Activated CD8-positive, alpha-beta memory T cell treated with anti-CD3 and anti-CD28 coated beads for 1 hour (primary cell): ENCODE results near the gene AGBL1.

Source experiments
- DNase-seq, 2 donors: peaks; one replicate each; pipeline ENCODE4 v3.0.0-alpha.2; 2020; ENCODE audit warnings: low read depth in 1 of 2; ENCODE audit errors: extremely low read depth in 1 of 2

Gene AGBL1

GRCh38 chr15:86903642-86904421, 824.2 kb downstream of the AGBL1 start:
- no peak for DNase-seq

DNA sequence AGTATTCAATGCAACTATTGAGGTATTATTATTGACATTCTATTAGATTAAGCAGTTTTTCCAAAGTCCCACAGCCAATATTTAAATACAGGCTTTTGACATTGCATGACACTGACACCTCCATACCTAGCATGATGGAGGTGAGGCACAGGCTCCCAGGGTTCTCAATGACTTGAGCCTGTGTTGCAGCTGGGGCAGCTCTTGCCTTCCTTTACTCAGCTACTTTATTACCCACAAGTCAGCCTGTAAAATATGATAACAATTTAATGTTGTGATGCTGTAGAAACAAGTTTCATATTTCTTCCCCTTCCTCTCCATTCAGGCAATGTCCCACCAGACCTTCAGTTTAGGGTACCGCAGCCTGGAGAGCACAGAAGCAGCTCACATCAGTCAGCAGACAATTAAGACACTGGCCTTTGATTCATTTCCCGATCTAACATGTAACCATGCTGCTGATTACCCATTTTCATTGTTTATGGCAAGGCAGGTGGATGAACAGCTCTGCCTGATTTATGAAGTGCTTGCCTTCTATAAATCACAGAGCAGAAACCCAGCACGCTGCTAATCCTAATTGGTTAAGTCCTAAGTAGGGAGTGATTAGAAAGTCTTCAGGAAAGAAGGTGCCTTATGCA, 826.1 kb downstream of the AGBL1 start:
- no peak for DNase-seq

- DNase-seq = no peak
Observed at GRCh38 chr15:86906376-86906775, 826.7 kb downstream of the AGBL1 start.

- DNase-seq = no peak
Observed at GRCh38 chr15:86911022-86911421, 831.4 kb downstream of the AGBL1 start.

- no peak for DNase-seq
Observed at GRCh38 chr15:86912661-86913060, 833.0 kb downstream of the AGBL1 start.

DNA sequence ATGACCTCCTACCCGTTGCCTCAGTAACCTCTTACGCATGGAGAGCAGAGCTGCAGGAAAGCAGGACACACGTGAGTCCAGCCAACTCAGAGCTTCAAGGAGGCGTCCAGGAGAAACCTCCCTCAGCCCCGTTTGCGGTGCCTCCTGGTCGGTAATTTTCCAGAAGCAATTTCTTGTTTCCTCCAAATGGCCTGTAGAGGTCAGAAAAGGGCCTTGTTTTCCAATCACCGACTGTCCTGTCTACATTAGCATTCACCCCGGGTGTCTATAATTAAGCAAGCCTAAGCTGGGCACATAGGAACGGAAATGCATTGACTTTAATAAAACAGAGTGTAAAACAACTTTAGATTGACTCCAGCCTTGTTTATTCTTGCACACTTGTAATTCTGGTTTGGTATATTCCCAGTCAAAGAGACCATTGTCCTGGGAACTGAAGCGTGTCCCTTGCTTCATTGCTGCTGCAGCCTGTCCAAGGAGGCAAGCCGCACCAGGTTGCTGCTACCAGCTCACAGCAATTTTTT, 836.2 kb downstream of the AGBL1 start:
- DNase-seq = no peak

- DNase-seq = no peak
Observed at GRCh38 chr15:86916671-86917360, 837.1 kb downstream of the AGBL1 start.

DNA sequence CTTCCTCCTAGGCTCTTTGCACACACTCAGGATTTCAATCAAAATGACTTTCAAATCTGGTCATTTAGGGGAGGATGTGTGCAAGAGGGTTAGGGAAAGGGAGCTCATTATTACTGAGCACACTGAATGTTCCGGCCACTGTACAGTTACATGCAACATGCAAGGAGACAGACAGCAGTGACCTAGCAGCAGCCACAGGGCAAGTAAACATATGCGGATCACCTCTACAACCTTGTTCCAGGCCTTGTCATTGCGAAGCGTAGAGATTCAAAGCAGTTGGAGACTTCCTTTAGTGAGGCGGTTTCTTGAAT, 837.6 kb downstream of the AGBL1 start:
- DNase-seq = no peak

DNA sequence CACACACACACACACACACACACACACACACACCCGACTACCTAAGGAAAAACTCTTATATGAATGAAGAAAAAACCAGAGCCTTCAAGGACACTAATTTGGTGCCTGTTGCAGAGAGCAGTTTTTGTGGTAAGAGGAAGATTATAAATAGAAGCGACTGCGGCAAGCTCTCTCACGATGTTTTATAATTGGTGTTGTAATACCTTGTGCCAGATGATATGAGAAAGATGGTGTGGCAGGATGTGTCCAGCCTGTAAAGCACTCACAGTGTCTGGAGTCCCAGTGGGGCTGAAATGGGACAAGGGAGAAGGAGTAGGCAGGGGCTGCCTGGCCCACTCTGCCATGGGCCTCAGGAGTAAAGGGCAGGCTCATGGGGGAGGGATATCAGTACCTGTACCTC, 839.9 kb downstream of the AGBL1 start:
- DNase-seq = no peak

GRCh38 chr15:86929461-86929860, 849.8 kb downstream of the AGBL1 start:
- DNase-seq = no peak

- no peak for DNase-seq
Observed at GRCh38 chr15:86932456-86932855, 852.8 kb downstream of the AGBL1 start.

- DNase-seq = no peak
Observed at GRCh38 chr15:86935841-86936240, 856.2 kb downstream of the AGBL1 start.

GRCh38 chr15:86942285-86942684, 862.6 kb downstream of the AGBL1 start:
- DNase-seq = no peak

GRCh38 chr15:86948719-86949118, 869.0 kb downstream of the AGBL1 start:
- DNase-seq = no peak

- no peak for DNase-seq
Observed at GRCh38 chr15:86959254-86959653, 879.6 kb downstream of the AGBL1 start.

DNA sequence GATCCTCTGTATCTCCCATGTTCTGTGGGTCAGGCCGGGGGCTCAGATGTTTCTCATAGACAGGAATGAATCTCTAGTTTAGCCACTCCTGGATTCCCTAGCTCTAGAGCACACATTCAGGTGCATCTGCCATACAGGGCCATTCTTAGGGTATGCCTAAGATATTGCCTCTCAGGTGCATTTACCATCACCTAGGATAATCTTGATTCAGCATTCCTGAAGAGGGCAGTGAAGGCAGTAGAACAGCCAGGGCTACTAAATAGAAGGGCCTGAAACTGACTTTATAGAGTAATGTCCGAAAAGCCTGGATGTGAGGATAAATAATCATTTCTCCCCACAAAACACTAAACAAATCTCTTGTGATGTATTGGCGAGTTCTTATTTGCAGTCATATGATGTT, 882.0 kb downstream of the AGBL1 start:
- no peak for DNase-seq

DNA sequence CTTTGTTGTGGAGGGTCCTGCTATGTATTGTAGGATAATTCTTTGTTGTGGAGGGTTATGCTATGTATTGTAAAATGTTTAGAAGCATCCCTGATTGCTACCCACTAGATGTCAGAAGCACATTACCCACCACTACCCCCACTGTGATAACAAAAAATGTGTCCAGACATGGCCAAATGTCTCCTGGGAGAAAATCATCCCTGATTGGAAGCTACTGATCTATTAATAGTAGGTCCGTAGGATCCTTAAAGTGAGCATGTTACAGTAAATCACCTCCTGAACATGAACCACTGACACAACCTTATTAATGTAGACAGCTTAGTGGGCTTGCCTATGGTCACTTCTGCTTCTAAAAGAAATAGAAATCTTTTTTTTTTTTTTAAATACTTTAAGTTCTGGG, 884.6 kb downstream of the AGBL1 start:
- DNase-seq = no peak

DNA sequence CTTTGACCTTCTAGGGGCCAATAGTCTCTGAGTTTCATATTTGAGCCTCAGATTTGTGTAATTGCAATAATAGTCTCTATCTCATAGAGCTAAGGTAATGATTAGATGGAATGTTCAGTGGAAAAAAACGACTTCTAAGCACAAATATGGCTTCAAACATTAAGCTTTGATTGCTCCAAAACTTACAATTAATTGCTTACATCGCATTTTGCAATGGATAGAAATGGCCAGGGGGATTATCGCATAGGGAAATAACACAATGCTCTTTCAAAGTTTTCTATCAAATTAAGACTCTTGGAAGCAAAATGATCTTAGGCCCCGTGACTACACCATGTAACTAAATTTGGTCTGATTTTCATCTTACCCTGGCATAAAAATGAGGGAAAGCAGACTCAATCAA, 888.6 kb downstream of the AGBL1 start:
- no peak for DNase-seq

- no peak for DNase-seq
Observed at GRCh38 chr15:86969364-86969763, 889.7 kb downstream of the AGBL1 start.

DNA sequence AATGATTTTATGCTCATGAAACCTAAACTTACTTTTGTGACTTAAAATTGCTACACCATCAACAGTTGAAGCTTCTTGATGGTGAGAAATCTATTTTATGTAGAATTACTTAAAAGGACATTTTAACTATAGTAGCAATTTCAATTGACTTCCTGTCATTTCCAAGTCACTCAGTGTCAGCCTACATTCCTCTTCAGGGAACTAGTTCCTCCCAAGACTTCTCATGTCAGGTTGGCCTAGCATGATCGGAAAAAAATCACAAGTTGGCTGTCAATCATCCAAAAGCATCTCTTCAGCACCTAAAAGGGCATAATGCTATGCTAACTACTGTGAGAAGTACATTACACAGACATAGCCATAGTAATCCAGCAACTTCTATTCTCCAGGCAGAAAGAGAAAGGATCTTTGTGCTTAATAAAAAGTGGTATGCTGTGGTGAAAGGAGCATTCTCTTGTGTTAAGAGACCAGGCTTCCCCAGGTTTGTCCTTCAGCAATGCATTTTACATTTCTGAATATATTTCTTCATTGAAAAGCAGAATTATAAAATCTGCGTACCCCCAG, 893.7 kb downstream of the AGBL1 start:
- no peak for DNase-seq

DNA sequence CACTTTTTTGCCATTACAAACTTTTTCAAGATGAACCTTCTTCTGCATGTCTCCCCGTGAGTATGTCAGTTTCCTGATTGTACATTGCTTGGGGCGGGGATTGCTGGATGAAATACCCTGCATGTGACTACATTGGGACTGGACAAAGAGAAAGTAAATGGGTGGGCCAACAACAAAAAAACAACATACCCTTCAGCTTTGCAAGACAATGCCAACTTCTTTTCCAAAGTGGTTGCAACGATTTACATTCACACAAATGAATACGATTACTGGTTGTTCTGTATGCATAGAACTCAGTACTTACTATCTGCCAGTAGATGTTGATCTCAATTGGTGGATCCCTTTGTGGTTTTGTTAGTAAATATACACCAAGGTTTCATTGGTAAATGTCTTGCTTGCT, 908.4 kb downstream of the AGBL1 start:
- DNase-seq = no peak

- no peak for DNase-seq
Observed at GRCh38 chr15:87021751-87022150, 942.1 kb downstream of the AGBL1 start.
